Subcutaneous adipose tissue (tissue), 4 donors: ENCODE measurements around the gene WHAMM. TPM values are rescaled to one million over a fixed set of nuclear protein-coding genes. Genes with fewer than 3 reads are reported as not detected.

Experiments
- CTCF ChIP-seq: fragments of 450-650 bp; IDR thresholded peaks from one replicate; pipeline ENCODE4 v1.5.1; 2016; ENCODE audit warnings: low read depth, mild to moderate bottlenecking, control low read depth, antibody characterized with exemption, moderate library complexity
- total RNA-seq, 4 donors: library from RNA; depleted of rRNA; stranded (reverse); fragments of >200 nt; gene quantifications; one replicate each; pipeline ENCODE4 v1.1.0, GENCODE V29; 2016

Gene WHAMM
- total RNA-seq, 4 donors from 2014 or later: 7.7 to 11.5 (median 8.7) TPM

- TF ChIP-seq CTCF: no peak
Observed at GRCh38 chr15:82804575-82804949, 4.9 kb upstream of the WHAMM start.

- no peak for TF ChIP-seq CTCF
Observed at GRCh38 chr15:82805994-82806406, 3.4 kb upstream of the WHAMM start, which contains the start of gene FSD2. FSD2 (minus strand) TSS chr15:82806069; CDS start chr15:82787390, 18,679 bp downstream.

GRCh38 chr15:82807920-82808633 is 1.4 kb upstream of the WHAMM start:
- TF ChIP-seq CTCF: no peak

GRCh38 chr15:82808634-82809041 is 790 bp upstream of the WHAMM start:
- no peak for TF ChIP-seq CTCF

GRCh38 chr15:82810061-82810889 is 847 bp downstream of the WHAMM start:
- TF ChIP-seq CTCF: no peak

- no peak for TF ChIP-seq CTCF
Observed at GRCh38 chr15:82810890-82811426, 1.5 kb downstream of the WHAMM start.

GRCh38 chr15:82812994-82813393 is 3.6 kb downstream of the WHAMM start:
- no peak for TF ChIP-seq CTCF
